ENCODE data around the gene KIFC1.
"Not testable (repeated sequence)": the region's sequence is repeated elsewhere in the genome, so short reads cannot be mapped to it uniquely, and the experiment has no call there.

The KIFC1 gene

DNA sequence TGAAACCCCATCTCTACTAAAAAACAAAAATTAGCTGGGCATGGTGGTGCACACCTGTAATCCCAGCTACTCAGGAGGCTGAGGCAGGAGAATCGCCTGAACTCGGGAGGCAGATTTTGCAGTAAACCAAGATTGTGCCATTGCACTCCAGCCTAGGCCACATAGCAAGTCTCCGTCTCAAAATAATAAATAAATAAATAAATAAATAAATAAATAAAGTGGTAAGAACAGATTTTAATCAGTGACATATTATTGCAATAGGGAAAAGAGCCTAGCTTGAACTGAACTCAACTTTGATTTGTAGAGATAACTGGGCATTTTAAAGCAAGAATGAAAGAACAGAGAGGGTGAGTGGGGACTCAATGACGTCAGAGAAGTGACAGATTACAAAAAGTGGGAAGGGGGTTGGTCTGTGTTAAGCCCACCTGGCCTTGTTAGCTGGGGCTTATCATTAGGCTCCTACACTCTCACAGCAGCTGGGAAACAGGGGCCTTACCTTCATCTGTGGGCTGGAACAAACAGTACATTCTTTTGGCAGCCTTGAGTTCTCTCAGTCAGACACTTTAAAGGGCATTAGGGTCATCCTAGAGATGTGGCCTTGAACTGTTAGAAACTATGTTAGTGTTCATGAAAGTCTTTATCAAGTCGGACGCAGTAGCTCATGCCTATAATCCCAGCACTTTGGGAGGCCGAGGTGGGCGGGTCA, 24.5 kb upstream of the KIFC1 start:
- Mint-ChIP-seq H3K9me3 (no peaks in the 10 kb centered on the region), H3K4me1 (peaks cover 9% of the 10 kb centered on the region), H3K27ac (no peak overlapping the region), H3K27me3 (no peaks in the 10 kb centered on the region), H3K4me3 (no peak overlapping the region)
- DNase-seq (no peak), ATAC-seq (no peak)

DNA sequence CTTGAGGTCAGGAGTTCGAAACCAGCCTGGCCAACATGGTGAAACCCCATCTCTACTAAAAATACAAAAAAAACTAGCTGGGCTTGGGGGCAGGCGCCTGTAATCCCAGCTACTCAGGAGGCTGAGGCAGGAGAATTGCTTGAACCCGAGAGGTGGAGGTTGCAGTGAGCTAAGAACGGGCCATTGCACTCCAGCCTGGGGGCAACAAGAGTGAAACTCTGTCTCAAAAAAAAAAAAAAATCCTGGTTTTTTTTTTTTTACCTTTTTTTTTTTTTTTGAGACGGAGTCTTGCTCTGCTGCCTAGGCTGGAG, 24.0 kb upstream of the KIFC1 start:
- H3K4me1 Mint-ChIP-seq, H3K27me3 Mint-ChIP-seq, ATAC-seq, DNase-seq, H3K4me3 Mint-ChIP-seq, H3K9me3 Mint-ChIP-seq, H3K27ac Mint-ChIP-seq: not testable (repeated sequence)

DNA sequence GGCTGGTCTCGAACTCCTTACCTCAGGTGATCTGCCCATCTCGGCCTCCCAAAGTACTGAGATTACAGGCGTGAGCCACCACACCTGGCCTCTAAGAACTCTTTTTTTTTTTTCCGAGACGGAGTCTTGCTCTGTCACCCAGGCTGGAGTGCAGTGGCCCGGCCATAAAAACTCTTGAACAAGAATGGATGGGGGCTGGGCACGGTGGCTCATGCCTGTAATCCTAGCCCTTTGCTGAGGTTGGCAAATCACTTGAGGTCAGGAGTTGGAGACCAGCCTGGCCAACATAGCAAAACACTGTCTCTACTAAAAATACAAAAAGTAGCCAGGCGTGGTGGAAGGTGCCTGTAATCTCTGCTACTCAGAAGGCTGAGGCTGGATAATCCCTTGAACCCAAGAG, 19.7 kb upstream of the KIFC1 start:
- not testable (repeated sequence) for ATAC-seq, DNase-seq, H3K27ac Mint-ChIP-seq, H3K27me3 Mint-ChIP-seq, H3K9me3 Mint-ChIP-seq, H3K4me3 Mint-ChIP-seq
- H3K4me1 Mint-ChIP-seq: peaks cover 12% of the 10 kb centered on the region

DNA sequence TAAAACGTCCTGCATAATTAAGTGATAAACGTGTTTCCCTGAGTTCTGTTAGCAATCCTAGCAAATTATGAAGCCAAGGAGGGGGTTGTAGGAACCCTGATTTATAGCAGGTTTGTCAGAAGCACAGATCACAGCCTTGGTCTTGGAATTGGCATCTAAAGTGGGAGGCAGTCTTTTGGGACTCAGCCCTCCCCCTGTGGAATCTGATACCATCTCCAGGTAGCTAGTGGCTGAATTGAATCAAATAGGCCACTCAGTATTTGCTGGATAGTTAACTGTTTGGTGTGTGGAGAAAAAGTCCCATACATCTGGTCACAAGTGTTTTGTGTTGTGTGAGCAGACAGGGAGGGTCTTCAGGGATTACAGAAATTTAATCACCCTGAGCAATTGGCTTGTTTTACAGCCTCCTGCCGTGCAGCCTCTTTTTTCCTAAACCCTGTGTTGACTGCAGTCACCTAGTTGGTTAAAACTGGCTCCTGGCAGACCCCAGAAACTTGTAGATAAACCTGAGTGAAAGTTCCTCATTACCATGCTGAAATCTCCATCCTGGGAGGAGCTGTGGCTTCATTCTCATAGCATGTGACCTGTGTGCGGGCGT, 19.0 kb upstream of the KIFC1 start:
- H3K27ac Mint-ChIP-seq: peak overlapping the region in 1 of 2 donors; percentile 33
- no peaks in the 10 kb centered on the region for H3K27me3 Mint-ChIP-seq
- DNase-seq (no peak), ATAC-seq (no peak)
- no peak overlapping the region for H3K4me3 Mint-ChIP-seq
- peaks cover 12% of the 10 kb centered on the region for H3K4me1 Mint-ChIP-seq
- no peaks in the 10 kb centered on the region for H3K9me3 Mint-ChIP-seq

DNA sequence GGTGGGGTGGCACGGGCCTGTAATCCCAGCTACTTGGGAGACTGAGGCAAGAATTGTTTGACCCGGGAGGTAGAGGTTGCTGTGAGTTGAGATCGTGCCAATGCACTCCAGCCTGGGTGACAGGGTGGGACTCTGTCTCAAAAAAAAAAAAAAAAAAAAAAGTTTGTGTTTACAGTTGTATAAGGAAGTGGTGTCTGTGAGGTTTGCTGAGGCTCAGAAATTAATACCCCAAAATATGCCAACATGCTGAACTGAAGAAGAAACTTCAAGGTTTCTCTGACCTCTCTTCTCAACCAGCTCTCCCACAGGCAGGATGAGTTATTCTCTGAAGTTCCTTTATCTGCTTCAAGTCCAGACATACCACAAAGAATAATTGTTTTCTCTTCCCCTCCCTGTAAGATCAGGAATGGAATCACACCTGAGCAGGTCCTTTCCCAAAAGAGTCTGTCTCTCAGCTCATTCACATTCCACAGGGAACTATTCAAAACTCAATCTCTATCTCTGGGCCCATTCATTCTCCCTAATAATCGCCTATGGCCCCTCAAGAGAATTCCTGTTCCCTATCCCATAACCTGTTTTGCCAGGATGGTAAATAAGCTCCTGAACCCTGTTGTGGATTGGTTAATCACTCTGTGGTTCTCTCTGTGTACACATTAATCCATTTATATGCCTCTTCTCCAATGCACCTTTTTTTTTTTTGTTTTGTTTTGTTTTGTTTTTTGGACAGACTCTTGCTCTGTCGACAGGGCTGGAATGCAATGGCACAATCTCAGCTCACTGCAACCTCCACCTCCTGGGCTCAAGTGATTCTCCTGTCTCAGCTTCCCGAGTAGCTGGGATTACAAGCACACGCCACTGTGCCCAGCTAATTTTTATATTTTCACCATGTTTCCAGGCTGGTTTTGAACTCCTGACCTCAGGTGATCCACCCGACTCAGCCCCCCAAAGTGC, 17.4 kb upstream of the KIFC1 start:
- H3K4me3 Mint-ChIP-seq: no peak overlapping the region
- ATAC-seq (no peak), DNase-seq (no peak)
- no peaks in the 10 kb centered on the region for H3K27me3 Mint-ChIP-seq
- no peak overlapping the region for H3K27ac Mint-ChIP-seq
- H3K9me3 Mint-ChIP-seq: no peaks in the 10 kb centered on the region
- H3K4me1 Mint-ChIP-seq: peaks cover 12% of the 10 kb centered on the region

DNA sequence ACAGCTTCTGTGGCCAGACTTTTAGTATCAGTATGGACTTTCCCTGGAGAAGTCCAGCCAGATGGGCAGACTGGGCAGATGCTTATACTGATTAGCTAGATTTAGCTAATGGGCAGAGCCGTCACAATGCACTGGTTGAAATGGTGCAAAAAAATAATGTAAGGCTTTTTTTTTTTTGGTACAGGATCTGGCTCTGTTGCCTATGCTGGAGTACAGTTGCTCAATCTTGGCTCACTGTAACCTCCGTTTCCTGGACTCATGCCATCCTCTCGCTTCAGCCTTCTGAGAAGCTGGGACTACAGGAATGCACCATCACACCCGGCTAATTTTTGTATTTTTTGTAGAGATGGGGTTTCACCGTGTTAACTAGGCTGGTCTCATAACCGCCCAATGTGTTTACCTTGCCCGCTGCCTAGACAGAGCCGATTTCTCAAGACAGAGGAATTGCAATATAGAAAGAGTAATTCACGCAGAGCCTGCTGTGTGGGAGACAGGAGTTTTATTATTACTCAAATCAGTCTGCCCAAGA, 16.4 kb upstream of the KIFC1 start:
- no peaks in the 10 kb centered on the region for H3K27me3 Mint-ChIP-seq
- H3K27ac Mint-ChIP-seq: no peak overlapping the region
- no peak overlapping the region for H3K4me3 Mint-ChIP-seq
- no peaks in the 10 kb centered on the region for H3K9me3 Mint-ChIP-seq
- H3K4me1 Mint-ChIP-seq: peaks cover 12% of the 10 kb centered on the region
- DNase-seq: no peak
- ATAC-seq: no peak

DNA sequence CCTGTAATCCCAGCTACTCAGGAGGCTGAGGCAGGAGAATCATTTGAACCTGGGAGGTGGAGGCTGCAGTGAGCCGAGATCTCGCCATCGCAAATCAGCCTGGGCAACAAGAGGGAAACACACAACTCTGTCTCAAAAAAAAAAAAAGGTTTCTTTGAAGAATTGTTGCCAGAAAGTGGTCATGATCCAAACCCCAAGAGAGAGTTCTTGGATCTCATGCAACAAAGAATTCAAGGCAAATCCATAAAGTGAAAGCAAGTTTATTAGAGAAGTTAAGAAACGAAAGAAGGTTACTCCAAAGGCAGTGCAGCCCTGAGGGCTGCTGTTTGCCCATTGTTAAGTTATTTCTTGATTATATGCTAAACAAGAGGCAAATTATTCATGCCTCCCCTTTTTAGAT, 14.5 kb upstream of the KIFC1 start:
- H3K27ac Mint-ChIP-seq: no peak overlapping the region
- no peak overlapping the region for H3K4me3 Mint-ChIP-seq
- ATAC-seq: no peak
- H3K27me3 Mint-ChIP-seq: no peaks in the 10 kb centered on the region
- no peaks in the 10 kb centered on the region for H3K9me3 Mint-ChIP-seq
- peaks cover 12% of the 10 kb centered on the region for H3K4me1 Mint-ChIP-seq
- DNase-seq: no peak

DNA sequence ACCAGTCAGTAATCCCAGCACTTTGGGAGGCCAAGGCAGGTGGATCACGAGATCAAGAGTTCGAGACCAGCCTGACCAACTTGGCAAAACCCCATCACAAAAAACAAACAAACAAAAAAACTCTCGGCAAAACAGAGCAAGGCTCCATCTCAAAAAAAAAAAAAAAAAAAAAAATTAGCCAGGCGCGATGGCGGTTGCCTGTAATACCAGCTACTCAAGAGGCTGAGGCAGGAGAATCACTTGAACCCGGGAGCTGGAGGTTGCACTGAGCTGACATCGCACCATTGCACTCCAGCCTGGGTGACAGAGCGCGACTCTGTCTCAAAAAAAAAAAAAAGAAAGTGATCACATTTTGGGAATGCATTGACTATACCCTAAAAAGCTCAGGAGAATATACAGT, 12.4 kb upstream of the KIFC1 start:
- H3K9me3 Mint-ChIP-seq, DNase-seq, H3K4me1 Mint-ChIP-seq, H3K27ac Mint-ChIP-seq, H3K27me3 Mint-ChIP-seq, H3K4me3 Mint-ChIP-seq, ATAC-seq: not testable (repeated sequence)

DNA sequence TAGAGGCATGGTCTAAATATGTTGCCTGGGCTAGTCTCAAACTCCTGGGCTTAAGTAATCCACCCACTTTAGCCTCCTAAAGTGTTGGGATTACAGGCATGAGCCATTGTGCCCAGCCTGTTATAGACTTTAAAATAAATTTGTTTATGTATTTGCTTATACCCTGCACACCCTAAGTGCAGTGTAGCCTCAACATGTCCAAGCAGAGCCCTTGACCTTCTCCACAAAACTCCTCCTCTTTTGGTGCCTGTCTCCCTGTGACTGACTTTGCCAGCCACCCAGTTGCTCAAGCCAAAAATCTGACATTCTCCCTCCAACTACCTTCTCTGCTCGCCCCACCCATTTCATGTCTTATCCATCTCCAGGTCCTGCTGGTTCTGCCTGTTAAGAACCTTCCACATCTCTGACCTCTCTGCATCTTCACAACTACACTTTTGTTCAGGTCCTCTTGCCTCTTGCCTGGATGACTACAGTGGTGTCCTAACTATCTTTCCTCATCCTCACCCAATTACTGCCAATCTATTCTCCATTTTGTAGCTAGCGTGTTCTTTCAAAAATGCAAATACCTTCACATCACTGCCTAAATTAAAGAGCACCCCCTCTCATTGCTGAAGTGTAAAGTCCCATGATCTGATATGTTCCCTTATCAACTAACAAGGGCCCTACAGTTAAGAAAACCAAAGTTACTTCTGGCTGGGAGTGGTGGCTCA, 11.2 kb upstream of the KIFC1 start:
- Mint-ChIP-seq H3K9me3 (no peaks in the 10 kb centered on the region), H3K4me1 (no peaks in the 10 kb centered on the region), H3K27ac (no peak overlapping the region), H3K27me3 (no peaks in the 10 kb centered on the region), H3K4me3 (no peak overlapping the region)
- ATAC-seq (no peak), DNase-seq (no peak)

DNA sequence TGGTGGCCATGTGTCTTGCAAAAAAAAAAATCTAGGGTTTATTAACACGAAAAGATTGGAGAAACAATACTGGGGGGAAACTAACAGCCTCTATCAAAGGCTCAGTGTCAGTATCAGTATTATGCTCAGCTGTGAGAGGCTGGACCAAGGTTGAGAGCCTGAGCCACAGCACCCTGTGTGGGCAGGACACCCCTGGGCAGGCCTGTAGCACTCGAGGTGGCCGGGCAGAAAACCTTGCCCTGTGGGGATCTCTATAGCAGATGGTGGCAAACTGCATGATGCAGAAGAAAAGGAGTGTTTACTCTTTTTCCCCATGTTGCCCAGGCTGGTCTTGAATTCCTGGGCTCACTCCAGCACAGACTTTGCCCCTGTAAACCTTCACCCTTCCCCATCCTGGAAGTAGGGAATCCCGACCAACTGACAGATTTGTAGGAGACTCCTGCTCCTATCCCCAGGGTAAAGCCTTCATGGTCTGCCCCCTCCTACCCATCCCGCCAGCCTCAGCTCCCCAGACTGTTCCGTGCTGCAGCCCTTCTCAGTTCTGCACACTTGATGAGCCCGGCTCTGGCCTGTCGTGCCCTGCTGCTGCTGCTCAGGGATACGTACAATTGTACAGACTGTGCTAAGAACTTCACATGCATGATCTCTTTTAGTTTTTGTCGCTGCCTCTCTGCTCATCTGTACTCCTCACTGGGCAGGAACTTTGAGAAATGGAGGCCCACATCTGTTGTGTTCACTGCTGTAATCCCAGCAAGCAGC, 8.0 kb upstream of the KIFC1 start:
- ATAC-seq (no peak), DNase-seq (no peak)
- Mint-ChIP-seq H3K27ac (no peak overlapping the region), H3K4me1 (no peaks in the 10 kb centered on the region), H3K27me3 (no peaks in the 10 kb centered on the region), H3K4me3 (no peak overlapping the region), H3K9me3 (no peaks in the 10 kb centered on the region)

DNA sequence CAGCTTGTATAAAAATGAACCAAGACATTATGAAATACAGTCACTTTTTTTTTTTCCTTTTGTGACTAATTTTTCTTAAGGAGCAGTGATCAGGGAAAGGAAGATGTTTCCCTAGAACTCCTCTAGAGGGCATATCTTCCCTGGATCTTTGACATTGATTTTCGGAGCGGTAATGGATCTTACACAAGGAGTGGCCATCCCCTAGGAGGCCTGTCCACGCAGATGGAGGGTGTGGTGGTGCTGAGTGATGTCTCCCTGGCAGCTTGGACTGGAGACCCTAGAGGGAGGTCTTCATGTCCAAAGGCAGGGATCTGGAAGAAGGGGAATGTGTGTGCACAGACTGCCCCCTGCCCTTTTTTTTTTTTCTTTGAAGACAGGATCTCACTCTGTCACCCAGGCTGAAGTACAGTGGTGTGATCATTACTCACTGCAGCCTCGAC, 7.0 kb upstream of the KIFC1 start:
- Mint-ChIP-seq H3K27ac (no peak overlapping the region), H3K4me3 (no peak overlapping the region), H3K27me3 (no peaks in the 10 kb centered on the region), H3K9me3 (no peaks in the 10 kb centered on the region), H3K4me1 (no peaks in the 10 kb centered on the region)
- DNase-seq: no peak
- no peak for ATAC-seq

DNA sequence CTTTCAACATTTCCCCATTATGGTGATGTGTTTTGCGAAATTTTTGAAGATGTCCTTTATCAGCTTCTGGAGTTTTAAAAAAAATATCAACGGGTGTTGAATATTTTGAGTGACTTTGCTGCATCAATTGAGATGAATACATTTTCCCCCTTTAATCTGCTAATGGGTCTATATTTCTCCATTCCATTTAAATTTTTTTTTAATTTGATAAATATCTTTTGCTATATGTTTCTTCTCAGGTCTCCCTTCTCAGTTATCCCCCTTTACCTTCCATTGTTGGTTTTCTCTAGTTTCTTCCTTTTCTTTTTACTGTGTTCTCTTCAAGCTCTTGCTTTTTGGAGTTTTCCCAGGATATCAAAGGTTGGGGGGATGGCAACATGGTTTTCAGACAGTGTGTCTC, 1.4 kb upstream of the KIFC1 start:
- no peaks in the 10 kb centered on the region for H3K9me3 Mint-ChIP-seq
- H3K4me1 Mint-ChIP-seq: peaks cover 39% of the 10 kb centered on the region
- H3K4me3 Mint-ChIP-seq: no peak overlapping the region
- ATAC-seq (no peak), DNase-seq (no peak)
- H3K27ac Mint-ChIP-seq: no peak overlapping the region
- H3K27me3 Mint-ChIP-seq: no peaks in the 10 kb centered on the region

DNA sequence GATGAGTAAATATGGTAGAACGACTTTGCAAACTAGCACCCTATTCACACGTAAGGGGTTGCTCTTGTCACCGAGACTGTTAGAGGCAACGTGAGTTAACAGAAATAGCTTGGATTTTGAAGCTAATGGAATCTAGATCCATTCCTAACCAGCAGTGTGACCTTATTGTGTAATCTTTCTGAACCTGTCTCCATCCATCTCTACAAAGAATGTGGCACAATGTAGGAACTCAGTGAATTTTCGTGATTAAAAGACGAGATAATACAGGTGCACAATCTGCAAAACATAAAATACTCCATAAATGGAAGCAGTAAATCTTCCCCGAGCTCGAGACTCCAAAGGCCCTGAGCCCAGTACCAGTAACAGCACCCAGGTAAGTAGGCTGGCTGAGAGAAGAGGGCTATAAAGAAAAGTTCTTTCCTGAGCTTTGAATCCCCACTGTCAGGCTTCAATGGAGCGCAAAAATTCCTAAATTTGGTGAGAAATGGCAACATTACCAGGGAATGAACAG, 801 bp upstream of the KIFC1 start:
- Mint-ChIP-seq H3K4me1 (peaks cover 43% of the 10 kb centered on the region), H3K27me3 (no peaks in the 10 kb centered on the region), H3K9me3 (no peaks in the 10 kb centered on the region), H3K27ac (peak overlapping the region; percentile 93 to 97), H3K4me3 (peak overlapping the region; percentile 94 to 97)
- DNase-seq (no peak), ATAC-seq (peak; percentile 9)

DNA sequence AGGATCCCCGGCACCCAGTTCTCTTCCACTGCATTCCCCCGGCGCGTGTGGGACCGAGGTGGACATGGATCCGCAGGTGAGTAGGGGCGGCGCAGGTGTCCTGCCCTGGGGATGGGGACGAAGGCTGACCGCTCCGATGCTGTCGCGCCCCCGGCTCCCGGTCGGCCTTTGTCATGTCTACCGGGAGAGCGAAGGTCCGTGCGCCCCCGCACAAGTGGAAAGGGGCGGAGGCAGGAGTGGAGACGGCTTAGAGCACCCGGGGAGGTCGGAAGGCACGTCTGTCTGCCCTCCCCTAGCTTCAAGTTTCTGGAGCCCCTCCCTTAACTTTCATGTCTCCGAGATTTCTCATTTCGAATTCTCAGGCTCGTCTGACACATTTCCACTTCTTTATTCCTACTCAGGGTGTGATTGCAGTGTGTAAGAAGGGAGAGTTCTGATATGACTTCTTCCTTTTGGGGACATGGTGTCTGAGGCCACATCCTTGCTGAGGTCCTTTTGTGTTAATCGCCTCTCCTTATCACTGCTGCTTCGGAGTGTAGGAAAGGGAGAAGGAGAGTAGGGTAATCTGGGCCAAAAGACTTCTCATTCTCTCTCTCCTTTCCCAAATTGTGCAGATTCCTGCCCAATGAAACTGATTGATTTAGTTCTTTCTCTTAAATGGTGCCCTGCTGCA, 435 bp downstream of the KIFC1 start:
- ATAC-seq: peak; percentile 52
- no peaks in the 10 kb centered on the region for H3K27me3 Mint-ChIP-seq
- H3K4me1 Mint-ChIP-seq: peaks cover 43% of the 10 kb centered on the region
- peak overlapping the region; percentile 94 to 97 for H3K4me3 Mint-ChIP-seq
- H3K9me3 Mint-ChIP-seq: no peaks in the 10 kb centered on the region
- H3K27ac Mint-ChIP-seq: peak overlapping the region; percentile 94 to 97
- DNase-seq: peak; percentile 37 to 61

Measured in stimulated activated naive CD8-positive, alpha-beta T cell treated with anti-CD3 and anti-CD28 coated beads, Interleukin-15, amount 100 ng/mL, for 72 hours (primary cell).